Sigmoid colon (tissue), 7 donors: ENCODE data around the gene ENOX2. TPM values are rescaled to one million over a fixed set of nuclear protein-coding genes. Genes with fewer than 3 reads are reported as not detected.
"Not testable (repeated sequence)": the region's sequence is repeated elsewhere in the genome, so short reads cannot be mapped to it uniquely, and the experiment has no call there.

Experiments
- DNase-seq: peaks from one replicate; pipeline ENCODE4 v3.0.0-alpha.2; 2019
- H3K27ac ChIP-seq, 4 donors: fragments of 200-600 bp; sonication (generic); one replicate each; pipeline ENCODE4 v1.5.1; 2016 to 2019; ENCODE audit warnings: mild to moderate bottlenecking in 1 of 4
- H3K27me3 ChIP-seq, 3 donors: fragments of 200-600 bp; sonication (generic); one replicate each; pipeline ENCODE4 v1.5.1; 2019; ENCODE audit warnings: mild to moderate bottlenecking in 1 of 3
- H3K36me3 ChIP-seq, 4 donors: fragments of 200-600 bp; sonication (generic); one replicate each; pipeline ENCODE4 v1.5.1; 2016 to 2019
- H3K4me1 ChIP-seq, 4 donors: fragments of 200-600 bp; sonication (generic); one replicate each; pipeline ENCODE4 v1.5.1; 2017 to 2019
- H3K4me3 ChIP-seq, 4 donors: fragments of 200-600 bp; sonication (generic); one replicate each; pipeline ENCODE4 v1.5.1; 2017 to 2019; ENCODE audit warnings: mild to moderate bottlenecking in 2 of 4, moderate library complexity in 1 of 4
- H3K9me3 ChIP-seq, 4 donors: fragments of 200-600 bp in 3 of 4; sonication (generic) in 3 of 4; one replicate each; pipeline versions ENCODE4 v1.5.1 to v1.6.1; 2013 to 2019
- EP300 ChIP-seq, 4 donors: sonication (generic); formaldehyde crosslinking; IDR thresholded peaks; one replicate each; pipeline ENCODE4 v1.6.1; 2017; ENCODE audit warnings: antibody characterized with exemption in 4 of 4
- POLR2A ChIP-seq, 2 donors: fragments of 450-650 bp; IDR thresholded peaks; one replicate each; pipeline ENCODE4 v1.6.1; 2016; ENCODE audit warnings: antibody characterized with exemption in 2 of 2, mild to moderate bottlenecking in 2 of 2, moderate library complexity in 2 of 2
- POLR2AphosphoS5 ChIP-seq, 4 donors: sonication (generic); formaldehyde crosslinking; IDR thresholded peaks; one replicate each; pipeline ENCODE4 v1.6.1; 2017; ENCODE audit warnings: antibody characterized with exemption in 4 of 4
- WGBS, 2 donors: extraction: QIAGEN DNeasy Blood & Tissue Kit; methylation state at CpG; one replicate each; pipeline ENCODE4 v1.1.7; 2013; 5-methylcytosine and 5-hydroxymethylcytosine counted together
- intact Hi-C: fragments of 100-400 bp; cut with DNase I; formaldehyde crosslinking; loops from one replicate; pipeline ENCODE4 v1.15.1; 2023
- polyA plus RNA-seq, 3 donors: library from polyadenylated mRNA; stranded (reverse); fragments of 200-250 nt; gene quantifications; one replicate each; pipeline ENCODE4 v1.2.3, GENCODE V29; 2013
- total RNA-seq, 4 donors: library from RNA; depleted of rRNA; stranded (reverse); fragments of >200 nt; gene quantifications; one replicate each; pipeline ENCODE4 v1.1.0, GENCODE V29; 2016
- TF ChIP-seq, protein P1 (sequence below), 4 experiments: fragments of 450-650 bp in 3 of 4; fragments of 200-600 bp in 1 of 4; IDR thresholded peaks; one replicate each; pipeline ENCODE4 v1.5.1; 2016 to 2019; ENCODE audit warnings: antibody characterized with exemption in 4 of 4, mild to moderate bottlenecking in 3 of 4, moderate library complexity in 2 of 4
- donor health status: healthy with polysubstance abuse.
- donor health status: Bipolar disorder and iron deficiency.
- donor health status: healthy.

Gene ENOX2
- total and polyA plus RNA-seq, 7 donors, result 2.4 to 28.9 (median 18.8) TPM

DNA sequence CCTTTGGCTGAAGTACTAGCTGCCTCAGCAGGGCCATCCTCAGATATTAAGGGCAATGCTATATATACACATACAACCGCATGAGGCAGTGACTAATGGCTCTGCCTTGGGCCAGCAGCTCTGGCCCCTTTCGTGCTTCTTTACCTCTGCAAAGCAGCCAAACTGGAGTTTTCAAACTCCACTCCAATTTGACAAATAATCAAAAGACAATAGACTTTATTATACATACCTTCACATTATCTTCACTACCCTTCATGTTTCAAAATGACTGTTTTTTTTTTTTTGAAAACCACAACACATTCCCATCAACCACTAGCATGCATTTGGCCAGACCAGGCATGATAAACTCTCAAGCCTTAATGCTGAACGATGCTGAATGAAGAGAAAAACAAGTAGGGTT, 187.7 kb downstream of the ENOX2 start:
- Histone ChIP-seq H3K9me3 (no peaks in the 10 kb centered on the region), H3K27ac (no peak overlapping the region), H3K36me3 (no peaks in the 10 kb centered on the region), H3K4me1 (peaks cover 0 to 9% (median 0%) of the 10 kb centered on the region in 4 donors), H3K4me3 (no peak overlapping the region), H3K27me3 (no peaks in the 10 kb centered on the region)
- intact Hi-C loops, result no loop called here
- 84 to 91% methylated on average over 3 of the region's 3 CpGs for WGBS, 2 donors
- TF ChIP-seq, protein P1, sequence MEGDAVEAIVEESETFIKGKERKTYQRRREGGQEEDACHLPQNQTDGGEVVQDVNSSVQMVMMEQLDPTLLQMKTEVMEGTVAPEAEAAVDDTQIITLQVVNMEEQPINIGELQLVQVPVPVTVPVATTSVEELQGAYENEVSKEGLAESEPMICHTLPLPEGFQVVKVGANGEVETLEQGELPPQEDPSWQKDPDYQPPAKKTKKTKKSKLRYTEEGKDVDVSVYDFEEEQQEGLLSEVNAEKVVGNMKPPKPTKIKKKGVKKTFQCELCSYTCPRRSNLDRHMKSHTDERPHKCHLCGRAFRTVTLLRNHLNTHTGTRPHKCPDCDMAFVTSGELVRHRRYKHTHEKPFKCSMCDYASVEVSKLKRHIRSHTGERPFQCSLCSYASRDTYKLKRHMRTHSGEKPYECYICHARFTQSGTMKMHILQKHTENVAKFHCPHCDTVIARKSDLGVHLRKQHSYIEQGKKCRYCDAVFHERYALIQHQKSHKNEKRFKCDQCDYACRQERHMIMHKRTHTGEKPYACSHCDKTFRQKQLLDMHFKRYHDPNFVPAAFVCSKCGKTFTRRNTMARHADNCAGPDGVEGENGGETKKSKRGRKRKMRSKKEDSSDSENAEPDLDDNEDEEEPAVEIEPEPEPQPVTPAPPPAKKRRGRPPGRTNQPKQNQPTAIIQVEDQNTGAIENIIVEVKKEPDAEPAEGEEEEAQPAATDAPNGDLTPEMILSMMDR (IDR thresholded peaks at IDR 0.05), result no peak
- no peak for TF ChIP-seq EP300 (IDR thresholded peaks at IDR 0.05)
- TF ChIP-seq POLR2A (IDR thresholded peaks at IDR 0.05), result no peak
- TF ChIP-seq POLR2AphosphoS5 (IDR thresholded peaks at IDR 0.05), result no peak
- no peak for DNase-seq

DNA sequence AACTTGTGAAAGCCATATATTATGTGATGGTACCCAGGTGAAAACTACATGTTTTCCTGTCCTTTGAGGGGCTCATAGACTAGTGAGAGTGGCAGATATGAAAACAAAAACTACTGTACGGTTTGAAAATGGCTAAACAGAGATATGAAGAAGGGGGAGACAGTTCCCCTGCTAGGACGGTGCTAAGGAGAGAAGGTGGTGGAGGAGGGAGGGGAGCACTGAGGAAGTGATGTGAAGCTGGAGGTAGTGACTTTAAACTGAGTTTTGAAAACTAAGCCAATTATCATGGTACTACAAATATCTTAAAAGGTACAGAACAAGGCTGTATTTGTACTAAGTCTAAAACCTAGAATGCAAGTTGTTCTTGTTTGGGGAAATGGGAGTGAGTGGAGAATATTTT, 188.3 kb downstream of the ENOX2 start:
- Histone ChIP-seq H3K36me3 (no peaks in the 10 kb centered on the region), H3K27me3 (no peaks in the 10 kb centered on the region), H3K9me3 (no peaks in the 10 kb centered on the region), H3K27ac (no peak overlapping the region), H3K4me3 (no peak overlapping the region), H3K4me1 (peaks cover 0 to 9% (median 0%) of the 10 kb centered on the region in 4 donors)
- WGBS, 2 donors, result 89 to 92% methylated on average over 2 of the region's 2 CpGs
- intact Hi-C loops, result no loop called here
- TF ChIP-seq EP300 (IDR thresholded peaks at IDR 0.05) (no peak), POLR2A (IDR thresholded peaks at IDR 0.05) (no peak), POLR2AphosphoS5 (IDR thresholded peaks at IDR 0.05) (no peak)
- TF ChIP-seq, protein P1 (IDR thresholded peaks at IDR 0.05), result no peak
- DNase-seq, result no peak

DNA sequence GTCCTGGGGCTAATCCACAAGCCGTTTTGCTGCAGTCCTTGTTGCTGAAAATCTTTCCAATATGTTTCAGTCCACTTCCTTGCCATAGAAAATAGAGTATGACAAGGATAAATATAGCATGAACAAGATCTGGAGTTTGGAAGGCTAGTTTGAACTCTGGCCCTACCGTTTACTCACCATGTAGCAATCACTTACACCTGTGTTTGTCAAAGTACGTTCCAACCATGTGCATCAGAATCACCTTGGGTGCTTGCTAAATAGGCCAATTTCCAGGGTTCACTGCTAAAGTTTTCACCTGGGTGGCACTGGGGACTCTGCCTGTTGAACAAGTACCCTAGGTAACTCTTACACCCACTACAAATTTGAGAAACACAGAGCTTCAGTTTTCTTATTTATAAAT, 188.9 kb downstream of the ENOX2 start:
- intact Hi-C loops, result no loop called here
- H3K27me3 ChIP-seq, result no peaks in the 10 kb centered on the region

DNA sequence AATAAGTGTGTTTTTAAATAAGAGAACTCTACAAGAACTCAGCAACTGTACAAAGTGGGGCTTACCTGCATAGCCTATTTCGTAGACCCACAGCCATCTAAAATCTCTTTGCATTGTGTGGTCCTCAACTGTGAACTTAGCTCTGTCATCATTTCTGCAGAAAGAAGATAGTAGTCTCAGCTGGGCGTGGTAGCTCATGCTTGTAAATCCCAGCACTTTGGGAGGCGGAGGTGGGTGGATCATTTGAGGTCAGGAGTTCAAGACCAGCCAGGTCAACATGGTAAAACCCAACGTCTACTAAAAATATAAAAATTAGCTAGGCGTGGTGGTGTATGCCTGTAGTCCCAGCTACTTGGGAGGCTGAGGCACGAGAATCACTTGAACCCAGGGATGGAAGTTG, 193.8 kb downstream of the ENOX2 start:
- H3K36me3 ChIP-seq, H3K4me1 ChIP-seq, H3K4me3 ChIP-seq, H3K27me3 ChIP-seq, H3K9me3 ChIP-seq, H3K27ac ChIP-seq, DNase-seq, intact Hi-C loops: not testable (repeated sequence)
- 79 to 91% methylated on average over 6 of the region's 6 CpGs for WGBS, 2 donors

More for the DNA sequence above, 188.9 kb downstream of the ENOX2 start:
- Histone ChIP-seq H3K27ac (no peak overlapping the region), H3K4me3 (no peak overlapping the region), H3K4me1 (peaks cover 0 to 9% (median 0%) of the 10 kb centered on the region in 4 donors), H3K36me3 (no peaks in the 10 kb centered on the region), H3K9me3 (no peaks in the 10 kb centered on the region)
- 31 to 67% methylated on average over 3 of the region's 3 CpGs for WGBS, 2 donors
- TF ChIP-seq, protein P1 (IDR thresholded peaks at IDR 0.05), result no peak
- TF ChIP-seq POLR2AphosphoS5 (IDR thresholded peaks at IDR 0.05) (no peak), EP300 (IDR thresholded peaks at IDR 0.05) (no peak), POLR2A (IDR thresholded peaks at IDR 0.05) (no peak)
- DNase-seq, result no peak

DNA sequence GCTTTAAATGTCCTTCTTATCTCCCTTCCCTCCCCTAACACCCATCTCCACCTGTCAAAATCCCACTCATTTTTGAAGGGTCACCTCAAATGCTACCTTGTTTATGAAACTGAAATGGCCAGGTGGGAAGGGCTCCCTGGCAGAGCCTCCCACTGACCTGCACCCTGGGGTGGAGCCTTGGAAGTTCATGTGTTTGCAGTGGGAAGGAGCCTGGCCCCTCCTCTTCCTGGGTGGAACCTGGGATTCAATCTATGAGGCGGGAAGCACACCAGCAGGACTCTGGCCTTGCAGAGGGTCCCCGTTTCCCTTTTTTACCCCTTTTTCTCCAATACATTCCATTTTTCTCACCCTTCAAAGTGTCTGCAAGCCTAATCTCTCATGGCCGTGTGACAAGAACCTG, 197.4 kb downstream of the ENOX2 start:
- no peak for DNase-seq
- TF ChIP-seq POLR2A (IDR thresholded peaks at IDR 0.05), result no peak
- TF ChIP-seq, protein P1 (IDR thresholded peaks at IDR 0.05), result no peak
- no peak overlapping the region for H3K4me3 ChIP-seq
- intact Hi-C loops, result no loop called here
- H3K36me3 ChIP-seq, result no peaks in the 10 kb centered on the region
- no peak overlapping the region for H3K27ac ChIP-seq
- no peaks in the 10 kb centered on the region for H3K27me3 ChIP-seq
- no peaks in the 10 kb centered on the region for H3K9me3 ChIP-seq
- WGBS, 2 donors, result 92 to 96% methylated on average over 3 of the region's 3 CpGs
- peaks cover 0 to 6% (median 0%) of the 10 kb centered on the region in 4 donors for H3K4me1 ChIP-seq
